Stimulated activated naive CD4-positive, alpha-beta T cell (primary cell): ENCODE data around the gene RBP4.

Experiments
- DNase-seq, 6 experiments: peaks; one replicate each; lab custom pipeline; 2025; lab: John Stamatoyannopoulos, UW

RBP4 gene

DNA sequence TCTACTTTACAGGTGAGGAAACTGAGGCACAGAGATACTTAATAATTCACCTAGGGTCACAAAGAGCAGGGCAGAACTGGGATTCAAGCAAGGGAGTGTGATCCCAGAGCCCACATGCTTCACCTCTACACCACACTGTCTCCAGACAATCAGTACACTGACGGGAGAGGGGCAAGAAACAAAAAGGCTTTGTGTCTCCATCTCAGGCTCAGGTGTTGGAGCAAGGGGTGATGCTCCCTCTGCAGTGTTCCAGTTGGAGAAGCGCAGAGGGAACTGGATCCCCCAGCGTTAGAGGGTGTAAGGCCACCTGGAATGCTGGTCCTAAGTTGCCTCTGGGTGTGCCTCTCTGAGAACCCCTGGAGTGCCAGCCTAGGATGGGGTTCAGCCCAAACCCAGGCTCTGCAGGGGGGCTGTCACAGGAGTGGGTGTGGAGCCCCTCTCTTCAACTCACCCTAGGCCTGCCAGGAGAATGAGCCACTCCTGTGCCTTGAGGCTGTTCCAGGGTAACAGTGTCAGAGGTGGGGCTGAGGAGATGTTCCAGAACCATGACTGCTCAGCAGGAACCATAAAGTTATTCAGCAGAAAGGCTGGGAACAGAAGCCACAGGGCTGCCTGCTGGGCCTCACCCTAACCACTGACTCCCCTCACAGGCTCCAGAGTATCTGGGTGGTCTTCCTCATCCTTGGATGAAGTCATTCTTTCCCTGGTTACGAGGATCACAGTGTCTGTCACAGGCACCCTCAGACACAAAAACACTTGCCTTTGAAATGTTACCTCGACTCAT lies 5.5 kb downstream of the RBP4 start:
- no peak for DNase-seq

DNA sequence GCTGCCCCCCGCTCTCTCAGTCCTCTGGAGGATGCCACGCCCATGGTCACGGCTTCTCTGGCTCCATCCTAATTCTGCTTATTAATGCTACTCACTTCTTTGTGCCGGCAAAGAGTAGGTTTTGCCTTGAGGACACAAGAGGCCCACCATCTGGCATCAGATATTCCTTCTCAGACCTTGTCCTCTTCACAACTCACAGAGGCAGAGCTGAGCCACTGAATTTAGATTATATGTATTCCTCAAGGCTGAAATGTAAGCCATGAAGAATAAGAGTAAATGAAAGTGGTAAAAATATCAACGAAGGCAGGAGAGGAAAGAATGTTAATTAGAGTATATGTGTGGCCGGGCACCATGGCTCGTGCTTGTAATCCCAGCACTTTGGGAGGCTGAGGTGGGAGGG lies 6.5 kb downstream of the RBP4 start:
- no peak for DNase-seq

DNA sequence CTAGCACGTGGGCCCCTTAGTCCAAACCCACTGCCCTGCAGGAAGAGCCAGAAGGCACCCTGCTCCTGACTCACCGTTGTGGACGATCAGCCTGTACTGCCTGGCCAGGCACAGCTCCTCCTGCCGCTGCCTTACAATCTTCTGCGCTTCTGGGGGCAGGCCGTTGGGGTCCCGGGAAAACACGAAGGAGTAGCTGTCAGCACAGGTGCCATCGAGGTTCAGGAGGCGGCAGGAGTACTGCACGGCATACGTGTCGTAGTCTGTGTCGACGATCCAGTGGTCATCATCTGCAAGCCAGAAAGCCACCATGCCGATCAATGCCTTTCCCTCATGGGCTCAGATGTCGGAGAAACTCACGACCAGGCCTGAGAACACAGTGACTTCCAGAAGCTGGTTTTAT lies 7.3 kb downstream of the RBP4 start:
- DNase-seq: no peak

DNA sequence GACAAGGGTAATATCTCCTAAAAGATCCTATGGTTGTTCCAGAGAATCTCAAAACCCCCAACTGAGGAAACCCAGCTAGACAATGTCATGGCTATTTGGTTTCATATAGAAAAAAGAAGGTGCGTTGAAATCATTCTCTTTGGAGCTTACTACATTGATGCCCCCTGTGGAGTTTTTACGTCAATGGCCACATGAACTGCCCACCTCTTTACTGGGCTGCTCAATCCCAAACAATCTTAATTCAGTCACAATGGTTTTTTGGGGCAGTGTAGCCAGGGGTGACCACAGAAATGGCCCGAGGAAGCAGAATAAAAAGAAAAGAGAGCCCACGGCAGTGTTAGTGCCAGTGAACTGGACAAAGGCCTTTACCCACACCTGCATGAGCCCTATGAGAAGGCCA lies 7.8 kb downstream of the RBP4 start:
- no peak for DNase-seq

DNA sequence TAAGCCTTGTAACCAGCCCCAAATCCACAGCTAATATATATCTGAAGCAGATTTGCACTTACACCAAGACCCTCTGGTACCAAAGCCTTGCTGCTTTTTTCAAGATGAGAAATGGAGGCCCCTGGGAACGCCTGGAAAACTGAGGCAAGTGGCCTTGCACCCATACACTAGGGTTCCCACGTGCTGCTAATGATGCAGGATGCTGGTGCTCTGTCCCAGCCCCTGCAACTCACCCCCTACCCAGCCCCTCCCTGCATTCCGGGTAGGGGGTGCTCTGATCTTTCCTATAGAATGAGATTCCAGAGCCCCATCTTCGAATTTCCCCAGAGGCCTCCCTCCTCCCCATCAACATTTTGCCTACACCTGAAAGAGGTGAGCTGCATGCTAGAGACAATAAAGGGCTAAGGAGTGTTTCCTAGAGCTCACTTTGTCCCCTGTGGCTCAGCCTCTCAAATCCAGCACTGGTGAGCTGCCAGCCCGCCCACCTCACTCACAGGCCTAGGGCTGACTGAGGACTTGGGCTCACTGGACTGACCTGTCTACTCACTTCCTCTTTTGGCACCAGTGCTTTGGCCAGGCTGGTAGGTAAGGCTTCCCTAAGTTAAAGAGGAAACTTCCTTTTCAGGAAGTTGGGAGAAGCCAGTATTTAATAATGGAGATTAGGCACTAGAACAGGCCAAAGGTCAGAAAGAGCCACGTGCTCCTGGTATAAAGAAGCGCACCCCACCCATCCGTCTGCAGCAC lies 9.8 kb downstream of the RBP4 start:
- DNase-seq: no peak

DNA sequence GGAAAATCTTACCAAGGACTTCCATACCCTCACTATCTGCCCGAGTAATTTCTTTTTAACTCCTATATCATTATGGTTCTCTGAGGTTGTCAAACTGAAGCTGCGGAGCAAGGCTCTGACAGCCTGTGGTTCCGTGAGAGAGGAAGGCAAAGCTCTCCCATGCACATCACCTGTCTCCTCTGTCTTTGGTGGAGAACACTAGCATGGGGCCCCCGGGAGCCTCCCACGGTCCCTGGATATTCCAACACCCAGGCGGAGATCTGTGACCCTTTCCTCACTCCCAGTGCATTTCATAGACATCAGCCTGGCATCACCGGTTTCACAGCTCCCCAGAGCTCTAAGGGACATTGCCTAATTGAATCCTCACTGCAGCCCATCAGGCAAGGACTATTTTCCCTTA lies 10.4 kb downstream of the RBP4 start:
- no peak for DNase-seq

DNA sequence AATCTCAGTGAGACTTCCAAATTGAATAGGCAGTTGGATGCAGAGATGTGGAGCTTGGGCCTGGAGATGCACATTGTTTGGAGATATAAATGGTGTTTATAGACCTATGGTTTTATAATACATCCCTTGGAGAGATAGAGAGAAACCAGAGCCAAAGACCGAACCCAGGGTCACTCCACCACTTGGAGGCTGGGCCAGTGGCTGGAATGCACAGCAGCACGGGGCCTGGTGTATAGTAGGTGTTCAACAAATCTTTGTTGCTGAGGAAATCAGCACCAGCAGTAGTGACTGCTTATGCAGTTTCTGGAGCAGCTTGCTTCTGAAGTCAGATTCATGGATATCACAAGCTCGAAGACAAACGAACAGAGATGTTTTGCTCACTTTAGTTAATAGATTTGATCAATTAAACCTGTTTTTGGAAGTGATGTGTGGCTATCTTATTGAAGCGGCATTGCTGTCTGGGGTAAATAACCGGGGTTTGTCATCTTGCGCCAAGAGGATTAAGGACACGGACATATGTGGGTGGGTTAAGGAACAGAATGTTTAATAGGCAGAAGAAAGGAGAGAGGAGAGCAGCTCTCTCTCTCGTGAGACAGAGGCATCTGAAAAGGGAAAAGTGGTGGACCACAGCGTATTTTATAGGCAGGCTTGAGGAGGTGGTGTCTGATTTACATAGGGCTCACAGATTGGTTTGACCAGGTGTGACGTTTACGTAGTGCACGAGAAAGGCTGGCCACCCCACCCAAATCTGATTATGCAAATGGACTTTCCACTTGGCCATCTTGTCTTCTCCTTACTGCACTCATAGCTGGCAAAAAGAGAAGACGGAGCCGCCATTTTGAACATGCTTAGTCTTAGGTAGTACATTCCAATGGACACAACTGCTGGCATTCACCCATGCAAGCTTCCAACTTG lies 11.1 kb downstream of the RBP4 start:
- no peak for DNase-seq

DNA sequence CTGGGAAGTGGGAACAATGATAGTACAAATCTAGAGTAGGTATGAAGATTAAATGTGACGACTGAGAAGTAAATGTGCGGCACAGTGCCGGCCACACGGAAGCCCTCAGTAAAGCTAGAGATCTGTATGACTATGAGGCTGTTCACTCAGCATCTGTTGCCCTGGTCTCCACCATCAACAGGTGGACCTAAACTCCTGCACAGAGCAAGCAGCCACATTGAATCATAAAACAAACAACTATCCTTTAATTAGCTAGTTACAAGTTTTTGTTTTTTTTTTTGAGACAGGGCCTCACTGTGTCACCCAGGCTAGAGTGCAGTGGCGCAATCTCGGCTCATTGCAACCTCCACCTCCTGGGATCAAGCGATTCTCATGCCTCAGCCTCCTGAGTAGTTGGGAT lies 16.6 kb downstream of the RBP4 start:
- no peak for DNase-seq

DNA sequence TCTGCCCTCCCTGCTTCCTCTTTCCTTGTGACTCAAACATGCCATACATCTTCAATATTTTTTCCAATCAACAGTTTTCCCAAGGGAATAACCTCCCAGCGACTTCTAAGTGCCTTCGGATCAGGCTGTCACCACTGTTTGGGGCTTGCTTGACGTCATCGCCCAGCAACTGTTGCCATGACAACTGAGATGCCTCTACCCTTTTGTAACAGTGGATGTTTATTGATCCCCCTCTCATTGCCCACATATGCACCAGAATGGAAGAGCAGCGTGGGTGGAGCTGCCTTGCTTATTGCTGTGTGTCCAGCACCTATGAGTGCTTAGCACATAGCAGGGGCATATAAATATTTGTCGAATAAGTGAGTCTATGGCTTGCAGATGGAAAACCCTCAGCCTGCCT lies 20.2 kb downstream of the RBP4 start:
- DNase-seq: no peak

DNA sequence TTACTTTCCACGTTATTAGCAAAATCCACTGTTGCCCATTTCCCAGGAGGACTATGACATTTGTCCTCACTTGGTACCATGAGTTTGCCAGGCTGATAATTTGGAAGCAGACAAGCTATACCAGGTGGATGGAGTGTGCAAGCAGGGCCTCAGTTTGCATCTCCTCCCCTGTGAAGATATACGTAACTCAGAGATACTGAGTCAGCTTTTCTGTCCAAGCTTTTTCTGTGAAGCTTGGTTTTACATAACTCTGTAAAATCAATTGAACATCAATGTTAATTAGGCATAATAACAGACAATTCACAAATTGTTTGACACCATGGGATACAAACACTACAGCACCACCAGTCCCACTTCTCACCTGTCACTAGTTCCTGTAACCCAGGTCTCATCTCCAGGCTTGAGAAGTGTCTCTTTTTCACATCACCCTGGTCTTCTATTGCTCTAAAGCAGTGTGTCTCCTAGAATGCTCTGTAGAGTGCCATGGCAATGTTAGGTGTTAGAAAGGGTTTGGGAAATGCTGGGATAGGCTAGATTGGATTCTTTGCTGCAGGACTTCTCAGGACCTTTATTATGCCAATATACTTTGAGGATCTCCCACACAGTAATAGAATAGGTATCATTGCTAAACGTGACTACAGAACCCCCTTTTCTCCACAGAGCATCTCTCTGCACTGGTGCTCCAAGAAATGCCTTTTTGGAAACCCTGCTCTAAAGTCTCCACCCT lies 20.9 kb downstream of the RBP4 start:
- DNase-seq: no peak

DNA sequence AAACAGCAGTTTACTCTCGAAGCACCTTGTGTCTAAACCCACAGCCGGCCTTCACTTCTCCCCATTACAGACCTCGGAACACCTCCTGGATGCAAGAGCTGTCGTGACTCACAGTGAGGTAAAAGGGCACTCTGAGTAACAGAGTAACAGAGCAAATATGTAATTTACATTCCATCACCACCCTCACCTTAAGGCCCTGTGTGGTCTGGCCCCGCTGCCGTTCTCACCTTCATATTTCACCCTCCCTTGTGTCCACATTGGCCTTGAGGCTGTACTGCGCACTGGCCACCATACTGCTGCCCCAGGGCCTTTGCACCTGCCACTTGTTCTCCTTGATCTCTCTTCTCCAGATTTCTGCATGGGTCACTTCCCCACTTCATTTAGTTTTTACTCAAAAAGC lies 21.9 kb downstream of the RBP4 start:
- no peak for DNase-seq

DNA sequence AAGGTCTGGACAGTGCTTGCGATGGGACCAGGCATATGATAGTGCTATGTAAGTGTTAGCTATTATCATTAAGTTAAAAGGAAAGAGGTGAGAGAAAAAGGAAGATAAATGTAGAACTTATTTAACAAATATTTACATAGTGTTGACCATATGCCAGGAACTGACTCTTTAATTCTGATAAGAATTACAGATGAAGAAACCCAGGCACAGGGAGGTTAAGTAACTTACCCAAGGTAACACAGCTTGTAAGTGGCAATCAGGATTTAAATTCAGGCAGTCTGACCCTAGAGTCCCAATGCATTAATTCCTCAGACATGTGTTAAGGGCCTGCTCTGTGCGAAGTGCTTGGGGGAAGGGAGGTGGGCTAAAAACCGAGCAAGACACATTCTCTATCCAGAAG lies 23.5 kb downstream of the RBP4 start:
- DNase-seq: no peak

DNA sequence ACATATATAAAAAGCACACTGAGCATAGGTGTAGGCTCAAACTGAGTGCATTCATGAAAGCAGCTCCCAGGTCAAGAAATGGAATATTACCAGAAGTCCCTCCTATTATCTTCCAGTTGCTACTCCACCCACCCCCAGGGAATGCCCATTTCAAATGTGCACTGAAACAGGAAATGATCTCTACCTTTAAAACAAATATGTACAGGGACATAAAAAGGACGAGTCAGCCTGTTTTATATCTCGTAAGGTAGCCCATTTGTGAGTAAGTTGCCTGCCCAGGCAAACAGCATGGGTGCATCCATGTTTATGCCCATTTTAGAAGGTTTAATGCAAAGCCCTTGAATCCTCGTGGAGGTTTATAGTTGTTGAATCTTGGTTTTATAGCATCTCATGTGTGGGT lies 24.1 kb downstream of the RBP4 start:
- no peak for DNase-seq

DNA sequence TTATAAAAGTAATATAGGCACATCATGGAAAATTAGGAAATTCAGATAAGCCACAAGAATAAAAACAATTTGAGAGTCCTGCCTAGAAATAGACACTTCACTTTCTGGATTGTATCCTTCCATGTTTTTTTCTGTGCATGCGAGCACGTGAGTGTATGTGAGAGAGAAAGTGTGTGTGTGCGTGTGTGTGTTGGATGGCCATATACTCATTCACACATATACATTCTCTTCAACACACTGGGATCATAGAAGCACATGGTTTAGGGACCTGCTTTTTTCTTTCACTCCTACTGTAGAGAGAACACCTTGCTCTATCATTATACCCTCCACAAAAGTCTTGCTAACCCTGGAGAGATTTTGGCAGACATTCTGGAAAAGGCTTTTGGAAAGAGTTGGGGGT lies 27.1 kb downstream of the RBP4 start:
- DNase-seq: no peak

DNA sequence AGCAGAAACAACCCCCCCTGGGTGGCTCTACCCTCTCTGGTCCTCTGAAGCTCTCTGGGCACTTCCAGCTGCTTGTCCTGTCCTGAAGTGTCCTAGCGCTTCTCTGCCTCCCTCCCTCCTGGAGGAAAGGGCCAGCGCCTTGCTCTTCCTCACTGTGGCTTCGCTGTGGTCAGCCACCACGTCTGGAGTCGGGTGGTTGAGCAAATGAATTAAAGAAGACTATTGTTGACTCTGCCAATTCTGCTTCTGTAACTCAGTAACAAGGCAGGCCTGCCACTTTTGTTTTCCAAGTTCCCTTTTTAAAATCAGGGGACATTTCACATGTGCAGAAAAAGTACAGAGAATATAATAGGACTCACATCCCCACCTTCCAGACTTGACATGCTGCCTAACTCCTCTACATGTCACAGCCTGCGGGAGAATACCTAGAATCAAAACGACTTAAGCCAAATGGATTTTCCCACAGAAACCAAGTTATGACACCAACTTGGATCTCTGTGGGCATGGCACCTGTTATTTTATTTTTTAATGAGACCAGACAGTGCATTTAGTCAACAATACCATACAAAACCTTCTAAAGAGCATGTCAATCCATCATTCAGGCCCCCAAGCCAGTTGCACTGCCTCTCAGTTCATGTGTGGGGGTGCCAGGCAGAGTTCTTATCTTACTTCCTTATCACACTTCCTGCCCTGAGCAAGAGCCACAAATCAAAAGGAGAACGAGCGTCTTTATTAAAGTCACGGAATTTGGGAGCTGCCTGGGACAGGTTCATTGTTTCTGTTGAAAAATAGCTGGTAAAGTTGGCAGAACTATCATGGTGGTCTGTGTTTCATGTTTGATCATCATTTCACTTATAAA lies 27.8 kb downstream of the RBP4 start:
- DNase-seq: no peak

DNA sequence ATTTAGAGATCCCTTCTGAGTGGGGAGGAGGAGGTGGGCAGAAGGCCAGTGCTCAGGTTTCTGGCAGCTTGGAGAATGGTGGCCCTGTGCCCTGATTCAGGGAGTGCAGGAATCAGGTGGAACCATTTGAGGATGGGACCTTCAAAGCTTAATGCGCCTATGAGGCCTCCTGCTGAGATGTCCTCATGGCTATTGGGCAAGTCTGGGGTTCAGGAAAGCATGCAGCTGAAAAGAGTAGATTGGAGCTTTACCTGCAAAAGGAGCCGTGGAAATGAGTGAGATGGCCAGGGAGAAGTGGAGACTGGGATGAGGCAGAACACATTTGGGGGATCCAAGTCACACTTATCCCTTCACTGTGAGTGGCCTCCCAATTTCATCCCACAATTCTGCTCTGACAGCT lies 28.4 kb downstream of the RBP4 start:
- DNase-seq: no peak

DNA sequence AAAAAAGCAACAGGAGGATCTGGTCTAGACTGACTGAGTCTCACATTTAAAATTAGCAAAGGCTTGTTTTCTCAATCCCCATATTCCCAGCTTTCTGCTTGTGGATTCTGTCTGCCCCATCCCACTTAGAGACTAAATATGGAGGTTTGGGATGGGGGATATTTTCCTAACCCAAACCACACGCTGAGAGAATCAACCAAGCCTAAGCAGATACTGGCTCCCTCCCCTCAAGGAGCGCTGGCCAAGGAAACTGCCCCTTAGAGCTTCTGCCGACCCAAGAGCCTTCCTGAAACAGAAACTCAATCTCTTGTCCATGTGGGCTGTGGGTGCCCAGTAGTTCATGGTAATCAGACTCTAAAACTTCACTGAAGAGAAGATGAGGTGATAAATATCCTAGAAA lies 30.7 kb downstream of the RBP4 start:
- DNase-seq: no peak

DNA sequence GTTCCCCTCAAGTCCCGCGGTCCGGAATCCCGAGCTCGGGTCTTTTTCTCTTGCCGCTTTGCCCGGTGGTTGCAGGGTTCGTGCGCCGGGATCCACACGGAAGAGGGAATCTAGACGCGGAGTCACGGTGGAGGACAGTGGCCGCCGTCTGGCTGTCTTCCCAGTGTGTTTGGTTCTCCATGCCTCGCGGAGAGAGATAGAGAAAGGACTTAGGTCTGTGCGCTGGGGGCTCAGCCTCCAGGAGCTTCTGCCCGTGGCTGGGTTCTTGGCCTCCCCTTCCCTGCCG lies 33.0 kb downstream of the RBP4 start:
- no peak for DNase-seq

DNA sequence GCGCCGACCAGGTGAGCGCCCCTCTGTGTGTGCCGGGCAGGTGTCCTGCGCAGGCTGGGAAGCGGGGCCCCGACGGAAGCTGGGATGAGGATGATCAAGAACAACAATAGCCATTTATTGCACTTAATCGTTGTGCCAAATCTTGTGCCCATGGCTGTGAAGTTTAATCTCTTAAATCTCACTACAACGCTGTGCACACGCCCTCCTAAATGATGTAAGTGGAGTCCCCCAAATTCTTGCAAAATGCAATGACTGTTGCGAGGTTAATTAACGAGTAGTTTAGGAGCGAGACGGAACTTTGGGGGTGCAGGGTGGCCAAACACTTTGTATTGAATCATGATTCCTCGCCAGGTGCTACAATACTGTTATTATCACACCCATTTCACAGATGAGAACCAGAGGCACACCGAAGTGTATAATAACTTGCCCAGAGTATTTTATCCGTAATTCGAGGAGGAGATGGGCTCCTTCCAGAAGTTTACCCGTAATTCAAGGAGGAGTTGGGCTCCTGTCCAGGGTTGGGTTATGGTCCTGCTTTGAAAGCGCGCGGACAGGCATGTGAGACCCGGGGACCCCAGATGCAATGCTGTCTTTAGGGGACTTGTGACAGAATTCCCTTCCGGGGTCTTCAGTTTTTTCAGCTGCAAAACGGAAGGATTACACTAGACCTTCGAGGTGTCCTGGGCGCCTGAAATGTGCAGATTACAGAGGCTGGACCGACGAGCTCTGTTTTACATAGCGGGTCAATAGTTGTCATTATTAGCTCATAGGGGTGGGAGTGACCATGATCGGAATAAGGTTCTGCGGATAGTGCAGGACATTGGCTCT lies 33.5 kb downstream of the RBP4 start:
- no peak for DNase-seq
